Measurements from ENCODE around the gene PHLDA3.

DNA sequence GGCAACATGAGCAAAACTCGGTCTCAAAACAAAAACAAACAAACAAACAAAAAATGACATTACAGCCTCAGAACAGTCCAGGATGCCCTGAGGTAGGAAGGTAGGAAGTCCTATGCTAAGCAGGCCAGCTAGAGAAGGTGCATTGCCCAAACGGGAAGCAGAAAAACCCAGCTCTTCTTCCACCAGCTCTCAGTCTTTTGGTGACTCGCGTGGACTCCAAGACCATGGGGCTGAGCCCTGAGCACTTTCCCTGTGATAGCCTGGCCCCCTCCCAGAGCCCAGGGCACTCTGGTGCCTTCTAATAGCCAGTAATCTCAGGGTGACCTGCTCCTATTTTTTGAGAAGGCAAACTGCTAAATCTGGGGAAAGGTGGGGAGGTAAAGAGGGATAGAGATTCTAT is 16.1 kb downstream of the PHLDA3 start:
- TF ChIP-seq CTCF (IDR thresholded peaks at IDR 0.05): no peak
- no peak for TF ChIP-seq JUN (IDR thresholded peaks at IDR 0.05)
- TF ChIP-seq MAX (IDR thresholded peaks at IDR 0.05): no peak
- no peak for TF ChIP-seq SREBF2 (IDR thresholded peaks at IDR 0.05)

Measured in A549 (cell line).